Measurements from ENCODE around the gene SMOC1.

SMOC1 gene

GRCh38 chr14:69863083-69863482 is 16.1 kb upstream of the SMOC1 start:
- DNase-seq (ENCODE audit: low read depth in 2 of 2) = no peak

GRCh38 chr14:69865701-69866365 is 13.4 kb upstream of the SMOC1 start:
- no peak for DNase-seq (ENCODE audit: low read depth in 2 of 2)

GRCh38 chr14:69868363-69868963 is 10.8 kb upstream of the SMOC1 start:
- no peak for DNase-seq (ENCODE audit: low read depth in 2 of 2)

GRCh38 chr14:69870613-69871012 is 8.6 kb upstream of the SMOC1 start:
- no peak for DNase-seq (ENCODE audit: low read depth in 2 of 2)

GRCh38 chr14:69873877-69874780 is 5.1 kb upstream of the SMOC1 start:
- no peak for DNase-seq (ENCODE audit: low read depth in 2 of 2)

GRCh38 chr14:69876221-69876847 is 2.9 kb upstream of the SMOC1 start:
- DNase-seq (ENCODE audit: low read depth in 2 of 2) = no peak

GRCh38 chr14:69876848-69877306 is 2.3 kb upstream of the SMOC1 start:
- no peak for DNase-seq (ENCODE audit: low read depth in 2 of 2)

- DNase-seq (ENCODE audit: low read depth in 2 of 2) = no peak
Observed at GRCh38 chr14:69877492-69877891, 1.7 kb upstream of the SMOC1 start.

GRCh38 chr14:69878251-69878650 is 965 bp upstream of the SMOC1 start:
- no peak for DNase-seq (ENCODE audit: low read depth in 2 of 2)

- DNase-seq (ENCODE audit: low read depth in 2 of 2) = no peak
Observed at GRCh38 chr14:69880044-69880487, 850 bp downstream of the SMOC1 start.

- no peak for DNase-seq (ENCODE audit: low read depth in 2 of 2)
Observed at GRCh38 chr14:69880893-69881292, 1.7 kb downstream of the SMOC1 start.

- no peak for DNase-seq (ENCODE audit: low read depth in 2 of 2)
Observed at GRCh38 chr14:69882116-69882864, 3.1 kb downstream of the SMOC1 start.

- DNase-seq (ENCODE audit: low read depth in 2 of 2) = no peak
Observed at GRCh38 chr14:69882915-69883314, 3.7 kb downstream of the SMOC1 start.

- DNase-seq (ENCODE audit: low read depth in 2 of 2) = no peak
Observed at GRCh38 chr14:69886453-69887242, 7.4 kb downstream of the SMOC1 start.

GRCh38 chr14:69887740-69888657 is 8.8 kb downstream of the SMOC1 start:
- DNase-seq (ENCODE audit: low read depth in 2 of 2) = no peak

GRCh38 chr14:69891422-69891821 is 12.2 kb downstream of the SMOC1 start:
- no peak for DNase-seq (ENCODE audit: low read depth in 2 of 2)

- DNase-seq (ENCODE audit: low read depth in 2 of 2) = no peak
Observed at GRCh38 chr14:69895109-69895508, 15.9 kb downstream of the SMOC1 start.

- no peak for DNase-seq (ENCODE audit: low read depth in 2 of 2)
Observed at GRCh38 chr14:69896080-69896479, 16.9 kb downstream of the SMOC1 start.

GRCh38 chr14:69896972-69897371 is 17.8 kb downstream of the SMOC1 start:
- DNase-seq (ENCODE audit: low read depth in 2 of 2) = no peak
